HEK293 (cell line): ENCODE results near the gene MEGF6.

Experiments used
- CTCF ChIA-PET: fragments of 350-600 bp; formaldehyde crosslinking; extraction: SDS; loops from one replicate; lab custom pipeline; 2021; ENCODE audit warnings: antibody characterized with exemption; lab: Yijun Ruan, JAX
- POLR2A ChIA-PET: fragments of 300-600 bp; formaldehyde crosslinking; extraction: SDS; loops from one replicate; lab custom pipeline; 2020; ENCODE audit warnings: antibody characterized with exemption, inconsistent platforms; lab: Yijun Ruan, JAX
- H3K27ac ChIP-seq: fragments of 200-500 bp; sonication (Bioruptor generic); 2 replicates; pipeline ENCODE4 v1.5.1; 2014; ENCODE audit warnings: low read depth, low read length, control low read depth, inconsistent platforms; ENCODE audit errors: extremely low read depth
- H3K36me3 ChIP-seq, 2 experiments: fragments of 200-500 bp in 1 of 2; sonication (Bioruptor generic) in 1 of 2; 1 replicate in 1 of 2; 2 replicates in 1 of 2; pipeline ENCODE4 v1.5.1; 2014 to 2017; ENCODE audit warnings: inconsistent platforms in 2 of 2, low read length in 2 of 2; ENCODE audit not compliant: control insufficient read depth in 2 of 2, insufficient read depth in 1 of 2
- H3K4me1 ChIP-seq: fragments of 200-500 bp; sonication (Bioruptor generic); 2 replicates; pipeline ENCODE4 v1.5.1; 2014; ENCODE audit warnings: mild to moderate bottlenecking, low read length, inconsistent platforms; ENCODE audit not compliant: control insufficient read depth, insufficient read depth
- H3K4me3 ChIP-seq: 2 replicates; pipeline ENCODE4 v1.5.1; 2011; ENCODE audit warnings: low read depth, mild to moderate bottlenecking, control low read depth, low read length, moderate library complexity
- H3K9me3 ChIP-seq: fragments of 200-500 bp; sonication (Bioruptor generic); 2 replicates; pipeline ENCODE4 v1.5.1; 2014; ENCODE audit warnings: low read depth, low read length, inconsistent platforms; ENCODE audit not compliant: control insufficient read depth, insufficient read depth
- INSM2 ChIP-seq: fragments of 450-650 bp; formaldehyde crosslinking; IDR thresholded peaks from 2 replicates; pipeline ENCODE4 v1.5.1; 2016; ENCODE audit warnings: missing biosample characterization, missing genetic modification characterization
- KLF9 ChIP-seq: fragments of 450-650 bp; formaldehyde crosslinking; IDR thresholded peaks from 2 replicates; pipeline ENCODE4 v1.5.1; 2016; ENCODE audit warnings: missing biosample characterization, missing genetic modification characterization, low read depth
- MEIS1 ChIP-seq: sonication (generic); formaldehyde crosslinking; IDR thresholded peaks from 2 replicates; pipeline ENCODE4 v1.8.1; 2022; ENCODE audit warnings: missing genetic modification reagents, mild to moderate bottlenecking, borderline replicate concordance
- PATZ1 ChIP-seq: fragments of 450-650 bp; formaldehyde crosslinking; IDR thresholded peaks from 2 replicates; pipeline ENCODE4 v1.5.1; 2016; ENCODE audit warnings: missing biosample characterization, missing genetic modification characterization
- PRDM6 ChIP-seq: fragments of 450-650 bp; formaldehyde crosslinking; IDR thresholded peaks from 2 replicates; pipeline ENCODE4 v1.5.1; 2017; ENCODE audit warnings: missing biosample characterization, missing genetic modification characterization
- REST ChIP-seq: fragments of 450-650 bp; formaldehyde crosslinking; IDR thresholded peaks from 2 replicates; pipeline ENCODE4 v1.5.1; 2016; ENCODE audit warnings: missing biosample characterization, missing genetic modification characterization
- SALL2 ChIP-seq: fragments of 450-650 bp; formaldehyde crosslinking; IDR thresholded peaks from 2 replicates; pipeline ENCODE4 v1.5.0; 2017; ENCODE audit warnings: missing biosample characterization, mild to moderate bottlenecking, missing genetic modification characterization, borderline replicate concordance
- ZBTB10 ChIP-seq: fragments of 450-650 bp; formaldehyde crosslinking; IDR thresholded peaks from 2 replicates; pipeline ENCODE4 v1.5.1; 2016; ENCODE audit warnings: missing biosample characterization, missing genetic modification characterization
- ZBTB17 ChIP-seq: fragments of 450-650 bp; formaldehyde crosslinking; IDR thresholded peaks from 2 replicates; pipeline ENCODE4 v1.5.1; 2016; ENCODE audit warnings: missing biosample characterization, missing genetic modification characterization
- ZBTB20 ChIP-seq: fragments of 450-650 bp; formaldehyde crosslinking; IDR thresholded peaks from 2 replicates; pipeline ENCODE4 v1.5.1; 2016; ENCODE audit warnings: missing biosample characterization, missing genetic modification characterization
- ZBTB48 ChIP-seq: fragments of 450-650 bp; formaldehyde crosslinking; IDR thresholded peaks from 2 replicates; pipeline ENCODE4 v1.5.1; 2016; ENCODE audit warnings: missing biosample characterization, missing genetic modification characterization
- ZBTB6 ChIP-seq: fragments of 450-650 bp; formaldehyde crosslinking; IDR thresholded peaks from 2 replicates; pipeline ENCODE4 v1.5.1; 2017; ENCODE audit warnings: missing biosample characterization, missing genetic modification characterization
- ZBTB8A ChIP-seq: fragments of 450-650 bp; formaldehyde crosslinking; IDR thresholded peaks from 2 replicates; pipeline ENCODE4 v1.5.1; 2016; ENCODE audit warnings: missing biosample characterization, missing genetic modification characterization
- ZEB2 ChIP-seq: fragments of 450-650 bp; formaldehyde crosslinking; IDR thresholded peaks from 2 replicates; pipeline ENCODE4 v1.5.1; 2016; ENCODE audit warnings: missing biosample characterization, missing genetic modification characterization
- ZNF140 ChIP-seq: fragments of 450-650 bp; formaldehyde crosslinking; IDR thresholded peaks from 2 replicates; pipeline ENCODE4 v1.5.1; 2016; ENCODE audit warnings: missing biosample characterization, missing genetic modification characterization
- ZNF16 ChIP-seq: fragments of 450-650 bp; formaldehyde crosslinking; IDR thresholded peaks from 2 replicates; pipeline ENCODE4 v1.5.1; 2016; ENCODE audit warnings: low read depth, missing biosample characterization, missing genetic modification characterization
- ZNF341 ChIP-seq: fragments of 450-650 bp; formaldehyde crosslinking; IDR thresholded peaks from 2 replicates; pipeline ENCODE4; 2016; ENCODE audit warnings: low read depth, missing biosample characterization, missing genetic modification characterization
- ZNF423 ChIP-seq: fragments of 450-650 bp; formaldehyde crosslinking; IDR thresholded peaks from 2 replicates; pipeline ENCODE4 v1.5.1; 2016; ENCODE audit warnings: missing biosample characterization, missing genetic modification characterization
- ZNF426 ChIP-seq: fragments of 450-650 bp; formaldehyde crosslinking; IDR thresholded peaks from 2 replicates; pipeline ENCODE4 v1.5.1; 2017; ENCODE audit warnings: missing biosample characterization, missing genetic modification characterization, mild to moderate bottlenecking, inconsistent platforms, moderate library complexity
- ZNF626 ChIP-seq: fragments of 450-650 bp; sonication (Bioruptor Pico); formaldehyde crosslinking; IDR thresholded peaks from 2 replicates; pipeline ENCODE4 v1.5.1; 2018; ENCODE audit warnings: missing biosample characterization, missing genetic modification characterization, inconsistent platforms
- ZNF658 ChIP-seq: fragments of 450-650 bp; formaldehyde crosslinking; IDR thresholded peaks from 2 replicates; pipeline ENCODE4; 2016; ENCODE audit warnings: missing biosample characterization, missing genetic modification characterization

The MEGF6 gene

GRCh38 chr1:3612123-3612522 is 815 bp upstream of the MEGF6 start:
- Histone ChIP-seq H3K4me3 (no peak overlapping the region), H3K9me3 (no peaks in the 10 kb centered on the region), H3K4me1 (no peaks in the 10 kb centered on the region; the same call in 1 of the 2 replicates), H3K27ac (no peak overlapping the region), H3K36me3 (no peaks in the 10 kb centered on the region)
- CTCF ChIA-PET = interaction anchor here (0.6 to 0.7 kb wide), 2 partner anchors 14 to 224 kb away, joined by 3 read pairs; no protein-coding TSS in a partner anchor
- POLR2A ChIA-PET = no interaction called here
- no peak for TF ChIP-seq ZBTB17 (tag by site-specific recombination)
- TF ChIP-seq ZNF423 (tag by site-specific recombination) = no peak
- TF ChIP-seq INSM2 = no peak
- TF ChIP-seq ZNF426 (tag by site-specific recombination) = no peak
- TF ChIP-seq ZNF341 (tag by site-specific recombination) = 0 out of 2 replicates have a peak, but pooled peaks have one; percentile 24
- no peak for TF ChIP-seq ZBTB10
- TF ChIP-seq SALL2 = no peak

GRCh38 chr1:3610527-3611169 is 660 bp downstream of the MEGF6 start:
- Histone ChIP-seq H3K27ac (no peak overlapping the region; the same call in 1 of the 2 replicates), H3K36me3 (no peaks in the 10 kb centered on the region), H3K4me3 (no peak overlapping the region), H3K4me1 (no peaks in the 10 kb centered on the region; the same call in 1 of the 2 replicates), H3K9me3 (no peaks in the 10 kb centered on the region)
- CTCF ChIA-PET = interaction anchor here (0.5 to 1.7 kb wide), 3 partner anchors 9 to 19 kb away, joined by 3 to 9 read pairs (median 6); no protein-coding TSS in a partner anchor
- POLR2A ChIA-PET = no interaction called here
- TF ChIP-seq ZNF16 (tag by site-specific recombination) (no peak), KLF9 (no peak), ZBTB20 (tag by site-specific recombination) (peak; percentile 39; the same call in 1 of the 2 replicates), MEIS1 (CRISPR knock-in tag) (no peak), ZNF626 (tag by site-specific recombination) (no peak), PRDM6 (tag by site-specific recombination) (no peak; the same call in 1 of the 2 replicates), PATZ1 (tag by site-specific recombination) (peak; percentile 49; the same call in 1 of the 2 replicates), REST (tag by site-specific recombination) (no peak), ZNF658 (no peak), ZBTB8A (peak; percentile 39), ZBTB48 (tag by site-specific recombination) (0 out of 2 replicates have a peak, but pooled peaks have one; percentile 32), ZBTB6 (no peak), ZEB2 (0 out of 2 replicates have a peak, but pooled peaks have one; percentile 17), ZNF140 (tag by site-specific recombination) (no peak)
